NCI-H1417 (cell line): ENCODE measurements around the gene MEF2C.
"Not testable (repeated sequence)": the region's sequence is repeated elsewhere in the genome, so short reads cannot be mapped to it uniquely, and the experiment has no call there.

ENCODE experiments used
- DNase-seq, 3 experiments: peaks; one replicate each; lab custom pipeline; 2025; lab: John Stamatoyannopoulos, UW

Gene MEF2C

GRCh38 chr5:88861231-88861630, 21.8 kb downstream of the MEF2C start:
- no peak for DNase-seq

- DNase-seq, result no peak
Measured at GRCh38 chr5:88860501-88860900, 22.5 kb downstream of the MEF2C start.

GRCh38 chr5:88858392-88858791, 24.6 kb downstream of the MEF2C start:
- no peak for DNase-seq

GRCh38 chr5:88856381-88856780, 26.6 kb downstream of the MEF2C start:
- not testable (repeated sequence) for DNase-seq

GRCh38 chr5:88854769-88855168, 28.2 kb downstream of the MEF2C start:
- DNase-seq, result no peak

- DNase-seq, result no peak
Measured at GRCh38 chr5:88847420-88847819, 35.6 kb downstream of the MEF2C start.

GRCh38 chr5:88846434-88846833, 36.5 kb downstream of the MEF2C start:
- no peak for DNase-seq

GRCh38 chr5:88845081-88845697, 37.8 kb downstream of the MEF2C start:
- DNase-seq, result no peak

GRCh38 chr5:88842784-88843183, 40.2 kb downstream of the MEF2C start:
- no peak for DNase-seq

GRCh38 chr5:88841212-88841611, 41.8 kb downstream of the MEF2C start:
- no peak for DNase-seq

- no peak for DNase-seq
Measured at GRCh38 chr5:88840495-88840894, 42.5 kb downstream of the MEF2C start.

GRCh38 chr5:88839238-88839637, 43.7 kb downstream of the MEF2C start:
- DNase-seq, result no peak

- no peak for DNase-seq
Measured at GRCh38 chr5:88838500-88838899, 44.5 kb downstream of the MEF2C start.

- no peak for DNase-seq
Measured at GRCh38 chr5:88837817-88838216, 45.2 kb downstream of the MEF2C start.

- no peak for DNase-seq
Measured at GRCh38 chr5:88837222-88837621, 45.8 kb downstream of the MEF2C start.

- no peak for DNase-seq
Measured at GRCh38 chr5:88836195-88836838, 46.7 kb downstream of the MEF2C start.

- DNase-seq, result no peak
Measured at GRCh38 chr5:88834499-88834898, 48.5 kb downstream of the MEF2C start.

GRCh38 chr5:88834131-88834462, 48.9 kb downstream of the MEF2C start:
- DNase-seq, result no peak

- DNase-seq, result peak; percentile 2 to 61 (median 25)
Measured at GRCh38 chr5:88833371-88834130, 49.4 kb downstream of the MEF2C start.

- DNase-seq, result no peak
Measured at GRCh38 chr5:88831816-88832215, 51.2 kb downstream of the MEF2C start.

- DNase-seq, result no peak
Measured at GRCh38 chr5:88830567-88830966, 52.4 kb downstream of the MEF2C start.

GRCh38 chr5:88829775-88830174, 53.2 kb downstream of the MEF2C start:
- DNase-seq, result no peak

GRCh38 chr5:88829054-88829453, 53.9 kb downstream of the MEF2C start:
- no peak for DNase-seq
